ENCODE results near the gene PHF14.

- no peak for TF ChIP-seq CTCF (conservative IDR thresholded peaks at IDR 0.05)
- TF ChIP-seq EZH2 (IDR thresholded peaks at IDR 0.05; ENCODE audit: low read depth), result no peak
These were observed 230.0 kb downstream of the PHF14 start for GRCh38 chr7:11203683-11204082.
